Measurements from ENCODE around the gene EEF2K. TPM values are rescaled to one million over a fixed set of nuclear protein-coding genes. Genes with fewer than 3 reads are reported as not detected.

Gene EEF2K
- total and polyA plus RNA-seq, 2 of the 13 experiments (the other 11 are each of a cell fraction or from before 2014, with no cell fraction given): 22.0 to 23.8 TPM

- TF ChIP-seq, protein P1, sequence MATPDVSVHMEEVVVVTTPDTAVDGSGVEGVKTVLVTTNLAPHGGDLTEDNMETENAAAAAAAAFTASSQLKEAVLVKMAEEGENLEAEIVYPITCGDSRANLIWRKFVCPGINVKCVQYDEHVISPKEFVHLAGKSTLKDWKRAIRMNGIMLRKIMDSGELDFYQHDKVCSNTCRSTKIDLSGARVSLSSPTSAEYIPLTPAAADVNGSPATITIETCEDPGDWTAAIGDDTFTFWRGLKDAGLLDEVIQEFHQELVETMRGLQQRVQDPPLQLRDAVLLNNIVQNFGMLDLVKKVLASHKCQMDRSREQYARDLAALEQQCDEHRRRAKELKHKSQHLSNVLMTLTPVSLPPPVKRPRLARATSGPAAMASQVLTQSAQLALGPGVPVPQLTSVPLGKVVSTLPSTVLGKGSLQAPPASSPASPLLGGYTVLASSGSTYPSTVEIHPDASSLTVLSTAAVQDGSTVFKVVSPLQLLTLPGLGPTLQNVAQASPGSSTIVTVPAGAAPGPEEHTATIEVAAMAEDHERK (CRISPR knock-in tag; IDR thresholded peaks at IDR 0.05; ENCODE audit: low read depth): no peak; the same call in 1 of the 2 replicates
- TF ChIP-seq KDM5A (IDR thresholded peaks at IDR 0.05; ENCODE audit: borderline replicate concordance, low read length) (peak; percentile 68), ZFP82 (CRISPR knock-in tag; IDR thresholded peaks at IDR 0.05; ENCODE audit: borderline replicate concordance) (no peak), HNF1B (CRISPR knock-in tag; IDR thresholded peaks at IDR 0.05) (no peak), FOSL2 (CRISPR knock-in tag; IDR thresholded peaks at IDR 0.05) (no peak), ESRRA (CRISPR knock-in tag; IDR thresholded peaks at IDR 0.05; ENCODE audit: low read depth) (no peak), ARID5B (CRISPR knock-in tag; IDR thresholded peaks at IDR 0.05) (no peak), MYPOP (CRISPR knock-in tag; IDR thresholded peaks at IDR 0.05) (0 out of 2 replicates have a peak, but pooled peaks have one; percentile 1), ZNF207 (IDR thresholded peaks at IDR 0.05; ENCODE audit: borderline replicate concordance) (no peak), ZNF530 (CRISPR knock-in tag; IDR thresholded peaks at IDR 0.05; ENCODE audit: low read depth) (no peak), RNF219 (CRISPR knock-in tag; IDR thresholded peaks at IDR 0.05) (0 out of 2 replicates have a peak, but pooled peaks have one; percentile 51), MED13 (CRISPR knock-in tag; IDR thresholded peaks at IDR 0.05) (no peak; the same call in 1 of the 2 replicates)
- TF ChIP-seq, protein P2, sequence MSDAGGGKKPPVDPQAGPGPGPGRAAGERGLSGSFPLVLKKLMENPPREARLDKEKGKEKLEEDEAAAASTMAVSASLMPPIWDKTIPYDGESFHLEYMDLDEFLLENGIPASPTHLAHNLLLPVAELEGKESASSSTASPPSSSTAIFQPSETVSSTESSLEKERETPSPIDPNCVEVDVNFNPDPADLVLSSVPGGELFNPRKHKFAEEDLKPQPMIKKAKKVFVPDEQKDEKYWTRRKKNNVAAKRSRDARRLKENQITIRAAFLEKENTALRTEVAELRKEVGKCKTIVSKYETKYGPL (CRISPR knock-in tag; IDR thresholded peaks at IDR 0.05): no peak
- TF ChIP-seq, protein P3, sequence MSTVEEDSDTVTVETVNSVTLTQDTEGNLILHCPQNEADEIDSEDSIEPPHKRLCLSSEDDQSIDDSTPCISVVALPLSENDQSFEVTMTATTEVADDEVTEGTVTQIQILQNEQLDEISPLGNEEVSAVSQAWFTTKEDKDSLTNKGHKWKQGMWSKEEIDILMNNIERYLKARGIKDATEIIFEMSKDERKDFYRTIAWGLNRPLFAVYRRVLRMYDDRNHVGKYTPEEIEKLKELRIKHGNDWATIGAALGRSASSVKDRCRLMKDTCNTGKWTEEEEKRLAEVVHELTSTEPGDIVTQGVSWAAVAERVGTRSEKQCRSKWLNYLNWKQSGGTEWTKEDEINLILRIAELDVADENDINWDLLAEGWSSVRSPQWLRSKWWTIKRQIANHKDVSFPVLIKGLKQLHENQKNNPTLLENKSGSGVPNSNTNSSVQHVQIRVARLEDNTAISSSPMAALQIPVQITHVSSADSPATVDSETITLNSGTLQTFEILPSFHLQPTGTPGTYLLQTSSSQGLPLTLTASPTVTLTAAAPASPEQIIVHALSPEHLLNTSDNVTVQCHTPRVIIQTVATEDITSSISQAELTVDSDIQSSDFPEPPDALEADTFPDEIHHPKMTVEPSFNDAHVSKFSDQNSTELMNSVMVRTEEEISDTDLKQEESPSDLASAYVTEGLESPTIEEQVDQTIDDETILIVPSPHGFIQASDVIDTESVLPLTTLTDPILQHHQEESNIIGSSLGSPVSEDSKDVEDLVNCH (CRISPR knock-in tag; IDR thresholded peaks at IDR 0.05): no peak
Observed at GRCh38 chr16:22191532-22192260, 14.4 kb upstream of the EEF2K start (continued).

Measured in HepG2 (cell line).